Astrocyte (in vitro differentiated cells and primary cell): ENCODE data around the gene MYOZ2. TPM values are rescaled to one million over a fixed set of nuclear protein-coding genes. Genes with fewer than 3 reads are reported as not detected.

Experiments
- DNase-seq: peaks from one replicate; pipeline ENCODE4 v3.0.0-alpha.2; 2010; ENCODE audit warnings: low read depth
- FAIRE-seq: peaks from 2 replicates; lab custom pipeline; 2011; peaks lifted over from hg19 to GRCh38; lab: Jason Lieb, UNC
- H2AFZ ChIP-seq: 2 replicates; pipeline ENCODE4 v1.6.0; 2012; ENCODE audit warnings: low read depth, low read length, inconsistent platforms
- H3K27ac ChIP-seq: 2 replicates; pipeline ENCODE4 v1.5.1; 2011; ENCODE audit warnings: low read depth, low read length, inconsistent platforms
- H3K27me3 ChIP-seq: 2 replicates; pipeline ENCODE4 v1.6.0; 2011; ENCODE audit warnings: low read length, inconsistent platforms; ENCODE audit not compliant: insufficient read depth
- H3K36me3 ChIP-seq: 2 replicates; pipeline ENCODE4 v1.5.1; 2011; ENCODE audit warnings: low read length, inconsistent platforms; ENCODE audit not compliant: insufficient read depth
- H3K4me1 ChIP-seq: 2 replicates; pipeline ENCODE4 v1.5.1; 2011; ENCODE audit warnings: low read length, inconsistent platforms; ENCODE audit not compliant: insufficient read depth
- H3K4me2 ChIP-seq: 2 replicates; pipeline ENCODE4 v1.6.0; 2012; ENCODE audit warnings: low read length, inconsistent platforms
- H3K4me3 ChIP-seq: 2 replicates; pipeline ENCODE4 v1.5.1; 2011; ENCODE audit warnings: low read depth, mild to moderate bottlenecking, low read length, inconsistent platforms; ENCODE audit not compliant: insufficient read depth
- H3K79me2 ChIP-seq: 2 replicates; pipeline ENCODE4 v1.6.0; 2012; ENCODE audit warnings: mild to moderate bottlenecking, low read length, inconsistent platforms; ENCODE audit not compliant: insufficient read depth
- H3K9ac ChIP-seq: 2 replicates; pipeline ENCODE4 v1.6.0; 2012; ENCODE audit warnings: mild to moderate bottlenecking, low read length, inconsistent platforms
- H3K9me3 ChIP-seq: 2 replicates; pipeline ENCODE4 v1.5.1; 2012; ENCODE audit warnings: low read depth, mild to moderate bottlenecking, low read length, inconsistent platforms; ENCODE audit not compliant: insufficient read depth
- H4K20me1 ChIP-seq: 2 replicates; pipeline ENCODE4 v1.6.0; 2012; ENCODE audit warnings: low read length, inconsistent platforms; ENCODE audit not compliant: insufficient read depth
- H3K27ac Mint-ChIP-seq: one replicate; pipeline ENCODE4 v1.8.0; 2021; ENCODE audit warnings: mild to moderate bottlenecking, mixed read lengths; ENCODE audit not compliant: unreplicated experiment
- H3K27me3 Mint-ChIP-seq: one replicate; pipeline ENCODE4 v1.8.0; 2021; ENCODE audit warnings: low read depth, mixed read lengths; ENCODE audit not compliant: unreplicated experiment
- H3K36me3 Mint-ChIP-seq: one replicate; pipeline ENCODE4 v1.8.0; 2021; ENCODE audit warnings: low read depth, mixed read lengths; ENCODE audit not compliant: unreplicated experiment
- H3K4me1 Mint-ChIP-seq: one replicate; pipeline ENCODE4 v1.8.0; 2021; ENCODE audit warnings: low read depth, mixed read lengths; ENCODE audit not compliant: unreplicated experiment
- H3K4me3 Mint-ChIP-seq: one replicate; pipeline ENCODE4 v1.8.0; 2021; ENCODE audit warnings: mild to moderate bottlenecking, moderate library complexity, mixed read lengths; ENCODE audit not compliant: unreplicated experiment
- H3K9me3 Mint-ChIP-seq: one replicate; pipeline ENCODE4 v1.8.0; 2021; ENCODE audit warnings: mild to moderate bottlenecking, mixed read lengths; ENCODE audit not compliant: unreplicated experiment
- CTCF ChIP-seq: IDR thresholded peaks from 2 replicates; pipeline ENCODE4 v1.5.1; 2011; ENCODE audit warnings: low read depth, mild to moderate bottlenecking, inconsistent platforms, low read length, moderate library complexity; ENCODE audit not compliant: insufficient read depth
- EZH2 ChIP-seq: IDR thresholded peaks from 2 replicates; pipeline ENCODE4 v1.6.1; 2012; ENCODE audit warnings: mild to moderate bottlenecking, low read length, inconsistent platforms; ENCODE audit not compliant: insufficient read depth
- total RNA-seq: library from RNA; stranded (reverse); gene quantifications from 2 replicates; pipeline ENCODE4 v1.2.1, GENCODE V29; 2021

The MYOZ2 gene
- total RNA-seq, 1 donor from 2014 or later, result 1.1 TPM

GRCh38 chr4:119099227-119099810 lies 36.3 kb upstream of the MYOZ2 start:
- Histone ChIP-seq H3K9me3 (no peaks in the 10 kb centered on the region), H3K4me2 (peak overlapping the region; percentile 1), H3K9ac (no peak overlapping the region), H3K27me3 (no peaks in the 10 kb centered on the region), H4K20me1 (no peaks in the 10 kb centered on the region), H2AFZ (no peak overlapping the region), H3K4me3 (no peak overlapping the region), H3K4me1 (peaks cover 23% of the 10 kb centered on the region), H3K79me2 (no peaks in the 10 kb centered on the region), H3K27ac (no peak overlapping the region), H3K36me3 (no peaks in the 10 kb centered on the region)
- DNase-seq, result peak; percentile 63
- H3K4me1 Mint-ChIP-seq, result peaks cover 23% of the 10 kb centered on the region
- no peaks in the 10 kb centered on the region for H3K9me3 Mint-ChIP-seq
- no peak overlapping the region for H3K4me3 Mint-ChIP-seq
- H3K36me3 Mint-ChIP-seq, result no peaks in the 10 kb centered on the region
- no peaks in the 10 kb centered on the region for H3K27me3 Mint-ChIP-seq
- TF ChIP-seq EZH2 (no peak), CTCF (no peak)
- no peak overlapping the region for H3K27ac Mint-ChIP-seq
- peak; percentile 93 for FAIRE-seq

GRCh38 chr4:119100655-119101054 lies 35.0 kb upstream of the MYOZ2 start:
- DNase-seq (no peak), FAIRE-seq (peak; percentile 23)
- peaks cover 25% of the 10 kb centered on the region for H3K4me1 Mint-ChIP-seq
- TF ChIP-seq EZH2, result no peak
- TF ChIP-seq CTCF, result no peak
- Histone ChIP-seq H3K4me1 (peaks cover 23% of the 10 kb centered on the region), H3K9ac (no peak overlapping the region), H4K20me1 (no peaks in the 10 kb centered on the region), H3K79me2 (no peaks in the 10 kb centered on the region), H3K27ac (no peak overlapping the region), H3K4me2 (no peak overlapping the region), H3K27me3 (no peaks in the 10 kb centered on the region), H2AFZ (no peak overlapping the region), H3K36me3 (no peaks in the 10 kb centered on the region), H3K4me3 (no peak overlapping the region), H3K9me3 (no peaks in the 10 kb centered on the region)
- no peak overlapping the region for H3K4me3 Mint-ChIP-seq
- no peaks in the 10 kb centered on the region for H3K27me3 Mint-ChIP-seq
- no peaks in the 10 kb centered on the region for H3K9me3 Mint-ChIP-seq
- H3K27ac Mint-ChIP-seq, result no peak overlapping the region
- H3K36me3 Mint-ChIP-seq, result no peaks in the 10 kb centered on the region

GRCh38 chr4:119103263-119103662 lies 32.4 kb upstream of the MYOZ2 start:
- Histone ChIP-seq H3K4me1 (peaks cover 23% of the 10 kb centered on the region), H3K9me3 (no peaks in the 10 kb centered on the region), H3K79me2 (no peaks in the 10 kb centered on the region), H3K4me2 (peak overlapping the region; percentile 67), H2AFZ (no peak overlapping the region), H3K9ac (peak overlapping the region; percentile 65), H3K27ac (peak overlapping the region; percentile 85), H3K36me3 (no peaks in the 10 kb centered on the region), H4K20me1 (no peaks in the 10 kb centered on the region), H3K27me3 (no peaks in the 10 kb centered on the region), H3K4me3 (no peak overlapping the region)
- no peaks in the 10 kb centered on the region for H3K9me3 Mint-ChIP-seq
- no peak overlapping the region for H3K4me3 Mint-ChIP-seq
- no peak for TF ChIP-seq CTCF
- no peak for TF ChIP-seq EZH2
- peak overlapping the region; percentile 95 for H3K27ac Mint-ChIP-seq
- peaks cover 30% of the 10 kb centered on the region for H3K4me1 Mint-ChIP-seq
- DNase-seq (peak; percentile 100), FAIRE-seq (peak; percentile 95)
- H3K36me3 Mint-ChIP-seq, result no peaks in the 10 kb centered on the region
- no peaks in the 10 kb centered on the region for H3K27me3 Mint-ChIP-seq
